Vagina (tissue), 2 donors: ENCODE data around the gene SYT12.

ENCODE experiments used
- CTCF ChIP-seq, 3 experiments: fragments of 450-650 bp in 2 of 3; fragments of 200-600 bp in 1 of 3; sonication (generic) in 1 of 3; IDR thresholded peaks; one replicate each; pipeline ENCODE4 v1.5.1; 2017 to 2019; ENCODE audit warnings: antibody characterized with exemption in 3 of 3, mild to moderate bottlenecking in 2 of 3, moderate library complexity in 2 of 3
- POLR2A ChIP-seq, 2 donors: fragments of 450-650 bp; IDR thresholded peaks; one replicate each; pipeline ENCODE4 v1.6.1; 2017; ENCODE audit warnings: antibody characterized with exemption in 2 of 2, mild to moderate bottlenecking in 2 of 2, moderate library complexity in 2 of 2

- TF ChIP-seq CTCF (IDR thresholded peaks at IDR 0.05) (no peak), POLR2A (IDR thresholded peaks at IDR 0.05) (no peak)
Measured at GRCh38 chr11:67083786-67084366, 60.9 kb downstream of the SYT12 start.
